OCI-LY1 (cell line): ENCODE results near the gene CLN3.

Experiments
- H2AFZ ChIP-seq: fragments of 200-600 bp; sonication (generic), shearing (Covaris generic); 2 replicates; pipeline ENCODE4 v1.6.0; 2014; ENCODE audit warnings: antibody characterized with exemption, mild to moderate bottlenecking, low read length
- H3F3A ChIP-seq: fragments of 200-600 bp; sonication (generic), shearing (Covaris generic); 2 replicates; pipeline ENCODE4 v1.6.0; 2014; ENCODE audit warnings: mild to moderate bottlenecking, antibody characterized with exemption, low read length, moderate library complexity; ENCODE audit not compliant: insufficient read depth
- H3K27ac ChIP-seq: fragments of 200-600 bp; sonication (generic); 2 replicates; pipeline ENCODE4 v1.5.1; 2014; ENCODE audit warnings: low read length, mixed run types, mild to moderate bottlenecking, low read depth; ENCODE audit not compliant: poor library complexity, severe bottlenecking
- H3K27me3 ChIP-seq: fragments of 200-600 bp; sonication (generic); 2 replicates; pipeline ENCODE4 v1.6.0; 2014; ENCODE audit warnings: antibody characterized with exemption, mild to moderate bottlenecking, low read length, moderate library complexity; ENCODE audit not compliant: insufficient read depth
- H3K36me3 ChIP-seq: fragments of 200-600 bp; sonication (generic); 2 replicates; pipeline ENCODE4 v1.6.1; 2014; ENCODE audit warnings: mild to moderate bottlenecking, antibody characterized with exemption, low read length, moderate library complexity, mixed read lengths; ENCODE audit not compliant: insufficient read depth
- H3K4me1 ChIP-seq: fragments of 200-600 bp; sonication (generic); 2 replicates; pipeline ENCODE4 v1.5.1; 2014; ENCODE audit warnings: mild to moderate bottlenecking, low read length, moderate library complexity; ENCODE audit not compliant: insufficient read depth, severe bottlenecking
- H3K4me2 ChIP-seq: fragments of 200-600 bp; sonication (generic), shearing (Covaris generic); 2 replicates; pipeline ENCODE4 v1.6.1; 2014; ENCODE audit warnings: low read length
- H3K4me3 ChIP-seq: fragments of 200-600 bp; sonication (generic); 2 replicates; pipeline ENCODE4 v1.5.1; 2014; ENCODE audit warnings: low read length, low read depth, mild to moderate bottlenecking, mixed read lengths; ENCODE audit not compliant: poor library complexity, severe bottlenecking
- H3K79me2 ChIP-seq: fragments of 200-600 bp; shearing (Covaris generic); 2 replicates; pipeline ENCODE4 v1.6.1; 2016; ENCODE audit warnings: mixed run types, low read length, mixed read lengths; ENCODE audit not compliant: insufficient read depth
- H3K9ac ChIP-seq: fragments of 200-600 bp; sonication (generic), shearing (Covaris generic); 2 replicates; pipeline ENCODE4 v1.6.1; 2014; ENCODE audit warnings: mild to moderate bottlenecking, low read length, mixed read lengths
- H3K9me2 ChIP-seq: fragments of 200-600 bp; sonication (generic), shearing (Covaris generic); 2 replicates; pipeline ENCODE4 v1.6.1; 2014; ENCODE audit warnings: low read depth, mild to moderate bottlenecking, low read length, mixed read lengths
- H3K9me3 ChIP-seq: fragments of 200-600 bp; shearing (Covaris generic); 2 replicates; pipeline ENCODE4 v1.6.1; 2014; ENCODE audit warnings: low read length, mixed read lengths
- H4K20me1 ChIP-seq: fragments of 200-600 bp; sonication (generic), shearing (Covaris generic); 2 replicates; pipeline ENCODE4 v1.6.0; 2016; ENCODE audit warnings: mild to moderate bottlenecking, low read length; ENCODE audit not compliant: insufficient read depth
- CTCF ChIP-seq: fragments of 200-600 bp; sonication (generic), shearing (Covaris generic); IDR thresholded peaks from 2 replicates; pipeline ENCODE4 v1.5.1; 2017; ENCODE audit warnings: mild to moderate bottlenecking, antibody characterized with exemption, low read length, moderate library complexity, mixed read lengths
- EZH2 ChIP-seq: fragments of 200-600 bp; sonication (generic), shearing (Covaris generic); IDR thresholded peaks from 2 replicates; pipeline ENCODE4 v1.8.0; 2017; ENCODE audit warnings: borderline replicate concordance, mixed run types, mild to moderate bottlenecking, antibody characterized with exemption, low read length, moderate library complexity, mixed read lengths

Gene CLN3

GRCh38 chr16:28505489-28506137, 13.7 kb upstream of the CLN3 start:
- no peaks in the 10 kb centered on the region for H3K9me2 ChIP-seq
- H2AFZ ChIP-seq: no peak overlapping the region
- H3K9ac ChIP-seq: no peak overlapping the region
- no peaks in the 10 kb centered on the region for H3K9me3 ChIP-seq
- H3K27me3 ChIP-seq: no peaks in the 10 kb centered on the region
- no peaks in the 10 kb centered on the region for H3K79me2 ChIP-seq
- no peak for TF ChIP-seq EZH2
- TF ChIP-seq CTCF: no peak
- no peak overlapping the region for H3K4me2 ChIP-seq
- H3K4me1 ChIP-seq: no peaks in the 10 kb centered on the region
- H3F3A ChIP-seq: no peaks in the 10 kb centered on the region
- H3K4me3 ChIP-seq: no peak overlapping the region
- no peaks in the 10 kb centered on the region for H4K20me1 ChIP-seq
- H3K27ac ChIP-seq: no peak overlapping the region
- no peaks in the 10 kb centered on the region for H3K36me3 ChIP-seq

- no peaks in the 10 kb centered on the region for H3K4me1 ChIP-seq
- H3K79me2 ChIP-seq: no peaks in the 10 kb centered on the region
- no peaks in the 10 kb centered on the region for H3K9me3 ChIP-seq
- H3K4me2 ChIP-seq: no peak overlapping the region
- no peak for TF ChIP-seq EZH2
- no peak for TF ChIP-seq CTCF
- no peaks in the 10 kb centered on the region for H3K36me3 ChIP-seq
- no peaks in the 10 kb centered on the region for H3F3A ChIP-seq
- H3K9me2 ChIP-seq: no peaks in the 10 kb centered on the region
- H3K4me3 ChIP-seq: no peak overlapping the region
- no peak overlapping the region for H2AFZ ChIP-seq
- H4K20me1 ChIP-seq: no peaks in the 10 kb centered on the region
- H3K27ac ChIP-seq: no peak overlapping the region
- H3K9ac ChIP-seq: no peak overlapping the region
- H3K27me3 ChIP-seq: no peaks in the 10 kb centered on the region
Observed at GRCh38 chr16:28504707-28505404, 13.0 kb upstream of the CLN3 start.

GRCh38 chr16:28503470-28504259, 11.8 kb upstream of the CLN3 start:
- no peak overlapping the region for H3K4me3 ChIP-seq
- H3K4me2 ChIP-seq: no peak overlapping the region
- no peaks in the 10 kb centered on the region for H3K79me2 ChIP-seq
- no peaks in the 10 kb centered on the region for H3K4me1 ChIP-seq
- H3F3A ChIP-seq: no peaks in the 10 kb centered on the region
- no peak overlapping the region for H2AFZ ChIP-seq
- no peak for TF ChIP-seq CTCF
- H3K9me2 ChIP-seq: no peaks in the 10 kb centered on the region
- no peaks in the 10 kb centered on the region for H3K27me3 ChIP-seq
- H3K27ac ChIP-seq: no peak overlapping the region
- no peaks in the 10 kb centered on the region for H4K20me1 ChIP-seq
- H3K9ac ChIP-seq: no peak overlapping the region
- H3K36me3 ChIP-seq: no peaks in the 10 kb centered on the region
- no peaks in the 10 kb centered on the region for H3K9me3 ChIP-seq
